T-cell (primary cell): ENCODE measurements around the gene ALPP. TPM values are rescaled to one million over a fixed set of nuclear protein-coding genes. Genes with fewer than 3 reads are reported as not detected.
"Not testable (repeated sequence)": the region's sequence is repeated elsewhere in the genome, so short reads cannot be mapped to it uniquely, and the experiment has no call there.

ENCODE experiments used
- ATAC-seq, 4 experiments: fragments of 200-7000 bp in 3 of 4; fragments of 150-1000 bp in 1 of 4; cut with Tn5 transposase; replicated peaks in 1 of 4; 1 replicate in 3 of 4; 2 replicates in 1 of 4; pipeline ENCODE4 v1.10.0; 2021; ENCODE audit warnings: moderate library complexity in 3 of 4, mild to moderate bottlenecking in 2 of 4, moderate number of reproducible peaks in 1 of 4
- CTCF ChIA-PET, 2 donors: fragments of 300-600 bp; sonication (Branson Sonifier 250); formaldehyde crosslinking; loops; one replicate each; lab custom pipeline; 2022; ENCODE audit warnings: antibody characterized with exemption in 2 of 2; lab: Charles Lee
- POLR2A ChIA-PET, 2 donors: fragments of 300-600 bp; sonication (Branson Sonifier 250); formaldehyde crosslinking; loops; one replicate each; lab custom pipeline; 2022; ENCODE audit warnings: antibody characterized with exemption in 2 of 2; lab: Charles Lee
- DNase-seq, 35 experiments: peaks; one replicate each; pipeline versions ENCODE4 v3.0.0 to v3.0.0-alpha.2; 2013 to 2023
- H3K27ac ChIP-seq: one replicate; pipeline ENCODE4 v1.5.1; 2013; ENCODE audit warnings: low read length
- H3K27me3 ChIP-seq, 2 experiments: replicated peaks in 1 of 2; 1 replicate in 1 of 2; 2 replicates in 1 of 2; pipeline versions ENCODE4 v1.6.1 to v1.7.0; 2013; ENCODE audit warnings: low read length in 1 of 2, mixed read lengths in 1 of 2; ENCODE audit not compliant: control insufficient read depth in 2 of 2, insufficient read depth in 2 of 2; ENCODE audit errors: extremely low read depth in 1 of 2
- H3K36me3 ChIP-seq, 2 donors: 1 replicate in 1 of 2; 2 replicates in 1 of 2; pipeline versions ENCODE4 v1.6.1 to v1.7.0; 2013; ENCODE audit warnings: low read length in 1 of 2; ENCODE audit not compliant: control insufficient read depth in 2 of 2, insufficient read depth in 1 of 2; ENCODE audit errors: extremely low read depth in 1 of 2
- H3K4me1 ChIP-seq, 2 experiments: 1 replicate in 1 of 2; 2 replicates in 1 of 2; pipeline versions ENCODE4 v1.6.1 to v1.7.0; 2013; ENCODE audit warnings: low read length in 2 of 2, mixed read lengths in 1 of 2; ENCODE audit not compliant: insufficient read depth in 2 of 2, control insufficient read depth in 1 of 2; ENCODE audit errors: extremely low read depth in 1 of 2
- H3K4me3 ChIP-seq, 2 donors: 1 replicate in 1 of 2; 2 replicates in 1 of 2; pipeline versions ENCODE4 v1.5.1 to v1.7.0; 2013; ENCODE audit warnings: mild to moderate bottlenecking in 2 of 2, low read length in 1 of 2, moderate library complexity in 1 of 2; ENCODE audit not compliant: control insufficient read depth in 1 of 2; ENCODE audit errors: extremely low read depth in 1 of 2
- H3K9me3 ChIP-seq: 2 replicates; pipeline ENCODE4 v1.7.0; 2013
- H3K27ac Mint-ChIP-seq, 2 donors: one replicate each; pipeline ENCODE4 v1.8.0; 2020 to 2021; ENCODE audit warnings: mild to moderate bottlenecking in 2 of 2, mixed read lengths in 2 of 2
- H3K27me3 Mint-ChIP-seq, 2 donors: one replicate each; pipeline ENCODE4 v1.8.0; 2021 to 2022; ENCODE audit warnings: mixed read lengths in 2 of 2
- H3K36me3 Mint-ChIP-seq: one replicate; pipeline ENCODE4 v1.8.0; 2021; ENCODE audit warnings: mixed read lengths
- H3K4me1 Mint-ChIP-seq, 3 donors: one replicate each; pipeline ENCODE4 v1.8.0; 2020 to 2022; ENCODE audit warnings: mixed read lengths in 3 of 3, mild to moderate bottlenecking in 1 of 3
- H3K4me3 Mint-ChIP-seq, 3 donors: one replicate each; pipeline ENCODE4 v1.8.0; 2020 to 2022; ENCODE audit warnings: mild to moderate bottlenecking in 3 of 3, mixed read lengths in 3 of 3, moderate library complexity in 3 of 3
- H3K9me3 Mint-ChIP-seq, 3 donors: one replicate each; pipeline ENCODE4 v1.8.0; 2020 to 2022; ENCODE audit warnings: mixed read lengths in 3 of 3
- WGBS: methylation state at CpG from one replicate; pipeline ENCODE4 v1.1.5; 2013; ENCODE audit warnings: missing lambda C conversion rate; ENCODE audit not compliant: insufficient coverage; 5-methylcytosine and 5-hydroxymethylcytosine counted together
- total RNA-seq, 35 experiments: library from RNA in 6 of 35; stranded (reverse) in 6 of 35; fragments of 120-200 nt in 1 of 35; gene quantifications; one replicate each; pipeline versions ENCODE4 v1.2.1 to v1.2.4 and lab custom pipeline; 2013 to 2026

ALPP gene
- total RNA-seq = under 1 TPM in 1 of 5 donors, not detected in 4; 0.16 TPM
- total RNA-seq (2013) = not detected
- 0 to 0.21 (median 0) reads per million in 29 experiments for total RNA-seq (lab: John Stamatoyannopoulos, UW)

DNA sequence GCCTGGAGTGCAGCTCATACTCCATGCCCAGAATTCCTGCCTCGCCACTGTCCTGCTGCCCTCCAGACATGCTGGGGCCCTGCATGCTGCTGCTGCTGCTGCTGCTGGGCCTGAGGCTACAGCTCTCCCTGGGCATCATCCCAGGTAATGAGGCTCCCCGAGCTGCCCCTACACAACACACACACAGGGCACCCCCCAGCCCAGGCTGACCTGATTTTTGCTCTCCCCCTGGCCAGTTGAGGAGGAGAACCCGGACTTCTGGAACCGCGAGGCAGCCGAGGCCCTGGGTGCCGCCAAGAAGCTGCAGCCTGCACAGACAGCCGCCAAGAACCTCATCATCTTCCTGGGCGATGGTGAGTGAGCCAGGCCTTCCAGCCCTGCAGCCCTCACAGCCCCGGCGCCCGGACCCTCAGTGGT lies at the start of gene ALPP:
TSS of gene ALPP (plus strand) at position 17 of the 417 bp plus-strand sequence. CDS start at position 69, 52 bp downstream.
- CTCF ChIA-PET, H3K4me1 Mint-ChIP-seq, H3K4me3 ChIP-seq, H3K36me3 ChIP-seq, DNase-seq, H3K4me3 Mint-ChIP-seq, H3K9me3 Mint-ChIP-seq, ATAC-seq, H3K36me3 Mint-ChIP-seq, H3K27ac Mint-ChIP-seq, H3K9me3 ChIP-seq, POLR2A ChIA-PET, H3K27ac ChIP-seq, H3K4me1 ChIP-seq: not testable (repeated sequence)
- 87% methylated on average over 8 of the region's 12 CpGs for WGBS
- H3K27me3 ChIP-seq = peaks cover 2 to 48% of the 10 kb centered on the region in 2 experiments
- peaks cover 0 to 18% of the 10 kb centered on the region in 2 donors for H3K27me3 Mint-ChIP-seq

GRCh38 chr2:232329716-232330067 lies 48.9 kb upstream of the ALPP start:
- Mint-ChIP-seq H3K27me3 (no peaks in the 10 kb centered on the region), H3K9me3 (no peaks in the 10 kb centered on the region), H3K27ac (no peak overlapping the region), H3K4me3 (no peak overlapping the region), H3K4me1 (peaks cover 6 to 12% (median 9%) of the 10 kb centered on the region in 3 donors), H3K36me3 (no peaks in the 10 kb centered on the region)
- Histone ChIP-seq H3K36me3 (no peaks in the 10 kb centered on the region), H3K9me3 (no peaks in the 10 kb centered on the region), H3K4me1 (peaks cover 0 to 18% of the 10 kb centered on the region in 2 experiments), H3K27me3 (no peaks in the 10 kb centered on the region), H3K27ac (no peak overlapping the region), H3K4me3 (no peak overlapping the region)
- DNase-seq = no peak
- 98% methylated on average over 8 of the region's 15 CpGs for WGBS
- ChIA-PET CTCF (interaction anchor here in 1 of 2 donors (0.6 kb wide), 1 partner anchor 345 kb away, joined by 5 read pairs; no protein-coding TSS in a partner anchor), POLR2A (no interaction called here)
- no peak for ATAC-seq

DNA sequence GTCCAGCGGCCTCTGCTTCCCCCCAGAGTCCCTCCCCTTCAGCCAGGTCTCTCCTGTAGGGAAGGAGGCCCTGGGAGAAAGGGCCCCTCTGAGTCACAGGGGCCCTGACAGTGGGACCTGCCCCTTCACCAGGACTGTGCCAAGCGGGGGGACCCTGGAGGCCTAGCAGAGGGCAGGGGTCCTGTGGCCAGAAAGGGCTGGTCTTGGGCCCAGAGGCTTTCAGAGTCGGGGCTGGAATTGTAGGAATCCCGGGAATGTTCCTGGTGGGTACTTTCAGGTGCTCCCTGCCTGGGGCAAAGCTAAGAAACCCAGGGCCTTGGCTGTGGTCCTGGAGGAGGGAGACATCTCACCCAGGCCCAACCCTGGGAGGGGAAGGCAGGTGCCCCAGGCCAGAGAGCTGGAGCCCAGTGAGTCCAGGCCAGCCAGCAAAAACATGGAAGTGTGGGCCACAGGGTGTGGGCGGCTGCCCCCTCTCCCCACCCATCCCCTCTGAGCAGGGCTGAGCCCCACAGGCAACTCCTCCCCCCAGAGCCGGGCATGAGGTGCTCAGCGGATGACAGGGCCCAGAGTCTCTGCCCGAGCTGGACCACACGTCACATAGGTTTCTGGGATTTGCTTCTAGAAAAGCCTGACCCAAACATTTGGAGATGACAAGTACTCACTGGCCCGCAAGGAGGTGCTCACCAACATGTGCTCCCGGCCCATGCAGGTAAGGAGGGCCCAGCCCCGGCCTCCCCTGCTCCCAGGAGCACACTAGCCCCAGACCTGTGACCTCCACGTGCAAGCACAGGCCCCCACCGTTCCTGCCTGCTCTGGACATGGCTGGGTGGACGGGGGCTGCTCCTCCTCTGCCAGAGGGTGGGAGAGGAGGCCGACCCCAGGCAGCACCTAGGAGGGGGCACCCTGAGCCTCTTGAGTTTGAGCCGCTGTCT lies 48.2 kb upstream of the ALPP start:
- Histone ChIP-seq H3K36me3 (no peaks in the 10 kb centered on the region), H3K4me3 (no peak overlapping the region), H3K27ac (no peak overlapping the region), H3K9me3 (no peaks in the 10 kb centered on the region), H3K27me3 (no peaks in the 10 kb centered on the region), H3K4me1 (peaks cover 0 to 18% of the 10 kb centered on the region in 2 experiments)
- no peaks in the 10 kb centered on the region for H3K27me3 Mint-ChIP-seq
- H3K36me3 Mint-ChIP-seq = no peaks in the 10 kb centered on the region
- H3K4me3 Mint-ChIP-seq = no peak overlapping the region
- H3K27ac Mint-ChIP-seq = no peak overlapping the region
- WGBS = 96% methylated on average over 9 of the region's 17 CpGs
- peaks cover 6 to 12% (median 9%) of the 10 kb centered on the region in 3 donors for H3K4me1 Mint-ChIP-seq
- DNase-seq = no peak
- ATAC-seq = no peak
- ChIA-PET CTCF (no interaction called here), POLR2A (no interaction called here)
- no peaks in the 10 kb centered on the region for H3K9me3 Mint-ChIP-seq

- H3K9me3 ChIP-seq, CTCF ChIA-PET, H3K9me3 Mint-ChIP-seq, H3K4me3 ChIP-seq, H3K4me3 Mint-ChIP-seq, DNase-seq, H3K27me3 Mint-ChIP-seq, H3K27ac Mint-ChIP-seq, H3K36me3 ChIP-seq, H3K27ac ChIP-seq, POLR2A ChIA-PET, H3K27me3 ChIP-seq, H3K36me3 Mint-ChIP-seq, ATAC-seq: not testable (repeated sequence)
- H3K4me1 Mint-ChIP-seq = peaks cover 6 to 12% (median 9%) of the 10 kb centered on the region in 3 donors
- WGBS = 93% methylated on average over 5 of the region's 11 CpGs
- peaks cover 0 to 12% of the 10 kb centered on the region in 2 experiments for H3K4me1 ChIP-seq
Measured at GRCh38 chr2:232331061-232331460, 47.5 kb upstream of the ALPP start.

GRCh38 chr2:232331641-232332040 lies 46.9 kb upstream of the ALPP start:
- WGBS = 78% methylated on average over 4 of the region's 11 CpGs
- H3K27me3 ChIP-seq, H3K36me3 ChIP-seq, CTCF ChIA-PET, H3K4me3 ChIP-seq, H3K4me1 ChIP-seq, H3K9me3 Mint-ChIP-seq, H3K4me3 Mint-ChIP-seq, H3K9me3 ChIP-seq, H3K27ac Mint-ChIP-seq, H3K27ac ChIP-seq, DNase-seq, POLR2A ChIA-PET, ATAC-seq, H3K36me3 Mint-ChIP-seq, H3K4me1 Mint-ChIP-seq, H3K27me3 Mint-ChIP-seq: not testable (repeated sequence)

DNA sequence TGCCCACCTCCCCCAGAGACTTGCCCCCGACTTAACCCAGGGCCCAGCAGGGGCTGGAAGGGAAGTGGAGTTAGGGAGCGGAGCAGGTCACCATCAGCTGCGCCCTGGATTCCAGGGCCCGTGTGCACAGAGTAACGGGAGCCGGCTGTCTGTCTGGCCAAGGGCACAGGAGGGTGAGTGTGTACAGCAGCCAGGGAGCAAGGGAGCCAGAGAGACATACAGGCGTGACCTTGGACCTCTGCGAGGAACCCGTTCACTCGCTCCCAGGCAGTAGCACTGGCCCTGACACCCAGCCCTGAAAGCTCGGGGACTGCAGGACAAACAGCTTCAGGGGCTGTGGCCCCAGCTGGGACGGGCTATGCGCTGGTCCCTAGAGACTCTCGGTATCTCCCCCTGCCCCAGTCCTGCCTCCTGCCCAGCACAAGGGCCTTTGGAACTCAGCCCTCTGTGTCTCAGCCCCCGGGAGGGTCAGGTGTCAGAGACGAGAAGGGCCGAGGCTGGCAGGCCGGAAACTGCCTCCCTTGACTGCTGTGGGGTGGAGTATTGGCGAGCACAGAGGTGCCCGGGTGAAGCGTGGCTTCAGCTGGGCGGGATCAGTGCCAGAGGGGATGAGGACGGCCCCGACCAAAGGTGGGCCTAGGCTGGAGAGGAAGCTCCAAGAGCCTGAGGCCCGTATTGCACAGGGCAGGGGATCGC lies 46.2 kb upstream of the ALPP start:
- ATAC-seq, H3K27ac ChIP-seq, H3K27ac Mint-ChIP-seq, H3K9me3 ChIP-seq, H3K36me3 ChIP-seq, CTCF ChIA-PET, H3K36me3 Mint-ChIP-seq, H3K4me1 ChIP-seq, POLR2A ChIA-PET, H3K27me3 ChIP-seq, H3K4me3 ChIP-seq, H3K9me3 Mint-ChIP-seq, DNase-seq, H3K4me3 Mint-ChIP-seq, H3K4me1 Mint-ChIP-seq, H3K27me3 Mint-ChIP-seq: not testable (repeated sequence)
- 94% methylated on average over 3 of the region's 26 CpGs for WGBS
